Measurements from ENCODE around the gene LSAMP. TPM values are rescaled to one million over a fixed set of nuclear protein-coding genes. Genes with fewer than 3 reads are reported as not detected.

LSAMP gene
- total and polyA plus RNA-seq, 2 of the 13 experiments (the other 11 are each of a cell fraction or from before 2014, with no cell fraction given), result not detected

DNA sequence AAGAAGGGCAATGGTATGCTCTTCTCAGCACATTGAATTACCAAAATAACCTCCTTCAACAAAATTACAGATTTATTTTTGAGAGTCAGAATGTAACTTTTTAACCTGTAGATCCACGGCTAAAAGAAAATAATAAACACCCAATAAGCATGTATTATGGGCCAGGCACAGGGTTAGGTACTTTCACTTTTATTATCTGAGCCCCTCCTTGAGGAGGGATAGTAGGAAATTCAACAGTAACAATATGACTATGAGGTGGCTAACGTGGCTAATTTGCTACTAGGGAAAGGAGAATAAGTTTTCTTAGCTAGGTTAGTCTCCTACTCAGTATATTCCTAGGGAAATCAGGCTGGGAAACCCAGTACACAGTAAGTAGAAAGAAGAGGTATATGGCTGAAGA, 515.1 kb downstream of the LSAMP start (continued):
- TF ChIP-seq ARID5B (CRISPR knock-in tag; IDR thresholded peaks at IDR 0.05), result no peak
- TF ChIP-seq TRAFD1 (CRISPR knock-in tag; IDR thresholded peaks at IDR 0.05; ENCODE audit: borderline replicate concordance), result no peak
- TF ChIP-seq, protein P1, sequence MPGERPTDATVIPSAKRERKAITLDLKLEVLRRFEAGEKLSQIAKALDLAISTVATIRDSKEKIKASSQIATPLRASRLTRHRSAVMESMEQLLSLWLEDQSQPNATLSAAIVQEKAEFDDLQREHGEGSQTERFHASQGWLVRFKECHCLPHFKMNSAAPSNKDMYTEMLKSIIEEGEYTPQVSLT (CRISPR knock-in tag; IDR thresholded peaks at IDR 0.05; ENCODE audit: borderline replicate concordance, low read depth), result no peak
- TF ChIP-seq ZNF572 (CRISPR knock-in tag; IDR thresholded peaks at IDR 0.05), result no peak
- TF ChIP-seq GRHL1 (CRISPR knock-in tag; conservative IDR thresholded peaks at IDR 0.05), result no peak
- no peak for TF ChIP-seq TOE1 (CRISPR knock-in tag; IDR thresholded peaks at IDR 0.05)
- TF ChIP-seq KDM1A (CRISPR knock-in tag; IDR thresholded peaks at IDR 0.05), result no peak
- TF ChIP-seq ZNF574 (CRISPR knock-in tag; IDR thresholded peaks at IDR 0.05), result no peak
- no peak for TF ChIP-seq MAF1 (CRISPR knock-in tag; IDR thresholded peaks at IDR 0.05; ENCODE audit: borderline replicate concordance)
- no peak for TF ChIP-seq SMC3 (IDR thresholded peaks at IDR 0.05; ENCODE audit: low read length)
- no peak for TF ChIP-seq ZNF235 (CRISPR knock-in tag; IDR thresholded peaks at IDR 0.05; ENCODE audit: borderline replicate concordance)

All from HepG2 (cell line).